Progenitor cell of endocrine pancreas (in vitro differentiated cells): ENCODE measurements around the gene CIT. TPM values are rescaled to one million over a fixed set of nuclear protein-coding genes. Genes with fewer than 3 reads are reported as not detected.
A peak's percentile ranks its signal among the peaks of the same experiment; 100 is the strongest.

Source experiments
- DNase-seq: peaks from one replicate; pipeline ENCODE4 v3.0.0; 2021; ENCODE audit warnings: low spot score; ENCODE audit not compliant: unreplicated experiment
- H3K27ac Mint-ChIP-seq: 2 replicates; pipeline ENCODE4 v1.8.0; 2021; ENCODE audit warnings: mild to moderate bottlenecking, moderate library complexity, mixed read lengths
- H3K27me3 Mint-ChIP-seq: 2 replicates; pipeline ENCODE4 v1.8.0; 2021; ENCODE audit warnings: mixed read lengths
- H3K36me3 Mint-ChIP-seq: 2 replicates; pipeline ENCODE4 v1.8.0; 2022; ENCODE audit warnings: mixed read lengths; ENCODE audit not compliant: insufficient read depth
- H3K4me1 Mint-ChIP-seq: 2 replicates; pipeline ENCODE4 v1.8.0; 2021; ENCODE audit warnings: low read depth, mixed read lengths
- H3K4me3 Mint-ChIP-seq: 2 replicates; pipeline ENCODE4 v1.8.0; 2021; ENCODE audit warnings: low read depth, mild to moderate bottlenecking, moderate library complexity, mixed read lengths
- H3K9me3 Mint-ChIP-seq: 2 replicates; pipeline ENCODE4 v1.8.0; 2021; ENCODE audit warnings: low read depth, mixed read lengths
- long read RNA-seq: library from polyadenylated mRNA; unstranded; transcript quantifications from one replicate; pipeline ENCODE4 v2.0.0, GENCODE V29; 2020
- total RNA-seq: library from RNA; stranded (reverse); gene quantifications from 2 replicates; pipeline ENCODE4 v1.2.1, GENCODE V29; 2021
- TF ChIP-seq, protein P1 (sequence below): fragments of 200-600 bp; sonication (generic); IDR thresholded peaks from one replicate; pipeline ENCODE4 v1.5.0; 2021; ENCODE audit warnings: antibody characterized with exemption, mild to moderate bottlenecking; ENCODE audit not compliant: unreplicated experiment

CIT gene, protein sequence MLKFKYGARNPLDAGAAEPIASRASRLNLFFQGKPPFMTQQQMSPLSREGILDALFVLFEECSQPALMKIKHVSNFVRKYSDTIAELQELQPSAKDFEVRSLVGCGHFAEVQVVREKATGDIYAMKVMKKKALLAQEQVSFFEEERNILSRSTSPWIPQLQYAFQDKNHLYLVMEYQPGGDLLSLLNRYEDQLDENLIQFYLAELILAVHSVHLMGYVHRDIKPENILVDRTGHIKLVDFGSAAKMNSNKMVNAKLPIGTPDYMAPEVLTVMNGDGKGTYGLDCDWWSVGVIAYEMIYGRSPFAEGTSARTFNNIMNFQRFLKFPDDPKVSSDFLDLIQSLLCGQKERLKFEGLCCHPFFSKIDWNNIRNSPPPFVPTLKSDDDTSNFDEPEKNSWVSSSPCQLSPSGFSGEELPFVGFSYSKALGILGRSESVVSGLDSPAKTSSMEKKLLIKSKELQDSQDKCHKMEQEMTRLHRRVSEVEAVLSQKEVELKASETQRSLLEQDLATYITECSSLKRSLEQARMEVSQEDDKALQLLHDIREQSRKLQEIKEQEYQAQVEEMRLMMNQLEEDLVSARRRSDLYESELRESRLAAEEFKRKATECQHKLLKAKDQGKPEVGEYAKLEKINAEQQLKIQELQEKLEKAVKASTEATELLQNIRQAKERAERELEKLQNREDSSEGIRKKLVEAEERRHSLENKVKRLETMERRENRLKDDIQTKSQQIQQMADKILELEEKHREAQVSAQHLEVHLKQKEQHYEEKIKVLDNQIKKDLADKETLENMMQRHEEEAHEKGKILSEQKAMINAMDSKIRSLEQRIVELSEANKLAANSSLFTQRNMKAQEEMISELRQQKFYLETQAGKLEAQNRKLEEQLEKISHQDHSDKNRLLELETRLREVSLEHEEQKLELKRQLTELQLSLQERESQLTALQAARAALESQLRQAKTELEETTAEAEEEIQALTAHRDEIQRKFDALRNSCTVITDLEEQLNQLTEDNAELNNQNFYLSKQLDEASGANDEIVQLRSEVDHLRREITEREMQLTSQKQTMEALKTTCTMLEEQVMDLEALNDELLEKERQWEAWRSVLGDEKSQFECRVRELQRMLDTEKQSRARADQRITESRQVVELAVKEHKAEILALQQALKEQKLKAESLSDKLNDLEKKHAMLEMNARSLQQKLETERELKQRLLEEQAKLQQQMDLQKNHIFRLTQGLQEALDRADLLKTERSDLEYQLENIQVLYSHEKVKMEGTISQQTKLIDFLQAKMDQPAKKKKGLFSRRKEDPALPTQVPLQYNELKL (N-terminal part only)
- 40.8 and 44.1 TPM in 2 replicates for total RNA-seq
- long read RNA-seq, partial matches to known transcripts: 11 of 20 reads
- long read RNA-seq, other reads (novel, unspliced or antisense): 9 of 20 reads

DNA sequence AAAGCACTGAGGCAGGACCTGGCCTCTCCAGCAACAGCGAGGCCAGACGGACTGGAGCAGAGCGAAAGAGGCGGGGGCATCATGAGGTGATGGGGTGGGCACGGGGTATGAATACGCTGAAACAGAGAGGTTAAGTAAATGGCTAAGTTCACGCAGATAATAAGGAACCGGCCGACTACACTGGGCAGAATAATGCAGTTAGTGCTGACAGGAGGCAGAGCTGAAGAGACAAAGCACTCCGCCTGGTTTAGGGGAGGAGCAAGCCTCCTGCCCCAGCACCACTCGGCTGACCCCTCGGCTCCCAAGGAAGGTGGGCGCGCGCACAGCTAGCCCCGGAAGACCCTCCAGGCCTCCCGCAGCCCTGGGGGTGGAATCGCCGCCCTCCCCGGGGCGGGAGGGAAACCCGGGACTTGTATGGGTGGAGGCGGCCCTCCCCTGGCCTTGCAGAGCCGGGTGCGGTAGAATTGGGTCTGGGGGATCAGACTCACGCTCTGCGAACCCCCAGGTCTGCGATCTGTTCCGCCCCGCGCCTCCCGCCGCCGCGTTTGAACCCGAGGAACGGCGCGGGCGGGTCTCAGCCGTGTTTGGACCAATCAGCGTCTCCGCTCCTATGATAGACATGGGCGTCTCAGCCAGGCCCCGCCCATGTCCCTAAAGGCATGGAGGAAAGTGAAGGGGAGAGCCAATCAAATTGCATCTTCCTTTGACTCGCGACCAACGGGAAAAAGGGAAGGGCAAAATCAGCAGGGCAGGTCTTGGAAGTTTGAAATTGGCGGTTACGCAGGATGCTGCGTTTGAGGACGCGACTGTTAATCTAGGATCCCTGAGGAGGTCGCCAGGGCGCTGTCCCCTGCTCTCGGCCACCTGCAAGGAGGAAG lies at the start of gene CIT:
CIT (minus strand) TSS at position 560 of the 878 bp plus-strand sequence. CDS start 1,152 bp downstream, outside the sequence.
- Mint-ChIP-seq H3K27ac (peak within 1 kb of the TSS; percentile 86), H3K4me3 (peak within 1 kb of the TSS; percentile 90), H3K36me3 (peaks cover 2% of the 10 kb centered on the region), H3K9me3 (no peaks in the 10 kb centered on the region), H3K4me1 (peaks cover 8% of the 10 kb centered on the region), H3K27me3 (no peaks in the 10 kb centered on the region)
- DNase-seq: peak; percentile 82
- TF ChIP-seq, protein P1, sequence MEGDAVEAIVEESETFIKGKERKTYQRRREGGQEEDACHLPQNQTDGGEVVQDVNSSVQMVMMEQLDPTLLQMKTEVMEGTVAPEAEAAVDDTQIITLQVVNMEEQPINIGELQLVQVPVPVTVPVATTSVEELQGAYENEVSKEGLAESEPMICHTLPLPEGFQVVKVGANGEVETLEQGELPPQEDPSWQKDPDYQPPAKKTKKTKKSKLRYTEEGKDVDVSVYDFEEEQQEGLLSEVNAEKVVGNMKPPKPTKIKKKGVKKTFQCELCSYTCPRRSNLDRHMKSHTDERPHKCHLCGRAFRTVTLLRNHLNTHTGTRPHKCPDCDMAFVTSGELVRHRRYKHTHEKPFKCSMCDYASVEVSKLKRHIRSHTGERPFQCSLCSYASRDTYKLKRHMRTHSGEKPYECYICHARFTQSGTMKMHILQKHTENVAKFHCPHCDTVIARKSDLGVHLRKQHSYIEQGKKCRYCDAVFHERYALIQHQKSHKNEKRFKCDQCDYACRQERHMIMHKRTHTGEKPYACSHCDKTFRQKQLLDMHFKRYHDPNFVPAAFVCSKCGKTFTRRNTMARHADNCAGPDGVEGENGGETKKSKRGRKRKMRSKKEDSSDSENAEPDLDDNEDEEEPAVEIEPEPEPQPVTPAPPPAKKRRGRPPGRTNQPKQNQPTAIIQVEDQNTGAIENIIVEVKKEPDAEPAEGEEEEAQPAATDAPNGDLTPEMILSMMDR: no peak

DNA sequence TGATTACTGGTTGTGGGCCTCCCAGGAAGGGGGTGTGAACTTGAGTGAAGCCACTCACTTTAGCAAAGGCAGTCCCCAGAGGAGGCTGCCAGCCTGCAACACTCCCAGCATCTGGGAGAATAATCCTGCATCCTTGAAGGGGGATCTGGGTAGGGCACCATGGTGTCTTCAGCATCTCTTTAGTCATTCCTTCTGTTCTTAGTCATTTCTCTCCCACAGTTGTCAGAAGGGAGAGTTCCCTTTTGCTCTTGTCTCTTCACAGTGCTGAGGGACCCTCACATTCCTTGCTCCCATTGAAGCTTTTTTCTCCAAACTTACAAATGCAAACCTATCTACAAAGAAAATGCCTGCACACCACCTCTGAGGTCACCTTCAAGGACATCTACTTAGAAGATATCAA lies 48.1 kb upstream of the CIT start:
- no peak overlapping the region for H3K27ac Mint-ChIP-seq

DNA sequence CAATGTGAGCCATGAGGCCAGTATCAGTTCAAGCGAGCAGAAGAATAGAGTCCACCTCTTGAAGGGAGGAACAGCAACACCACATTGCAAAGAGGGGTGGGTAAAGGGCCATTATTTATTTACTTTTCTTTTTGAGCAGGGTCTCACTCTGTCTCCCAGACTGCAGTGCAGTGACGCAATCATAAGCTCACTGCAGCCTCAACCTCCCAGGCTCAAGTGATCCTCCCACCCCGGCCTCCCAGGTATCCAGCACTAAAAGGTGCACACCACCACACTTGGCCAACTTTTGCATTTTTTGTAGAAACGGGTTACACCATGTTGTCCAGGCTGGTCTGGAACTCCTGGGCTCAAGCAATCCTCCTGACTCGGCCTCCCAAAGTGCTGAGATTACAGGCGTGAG lies 42.9 kb upstream of the CIT start:
- H3K27me3 Mint-ChIP-seq: peaks cover 8% of the 10 kb centered on the region
- H3K9me3 Mint-ChIP-seq: no peaks in the 10 kb centered on the region
- no peak overlapping the region for H3K4me3 Mint-ChIP-seq
- TF ChIP-seq, protein P1: no peak
- H3K27ac Mint-ChIP-seq: no peak overlapping the region
- no peaks in the 10 kb centered on the region for H3K4me1 Mint-ChIP-seq
- no peak for DNase-seq
- H3K36me3 Mint-ChIP-seq: no peaks in the 10 kb centered on the region

More for the DNA sequence above, 48.1 kb upstream of the CIT start:
- H3K36me3 Mint-ChIP-seq: no peaks in the 10 kb centered on the region
- peaks cover 11% of the 10 kb centered on the region for H3K27me3 Mint-ChIP-seq
- H3K4me1 Mint-ChIP-seq: no peaks in the 10 kb centered on the region
- H3K4me3 Mint-ChIP-seq: no peak overlapping the region
- TF ChIP-seq, protein P1: no peak
- DNase-seq: no peak
- no peaks in the 10 kb centered on the region for H3K9me3 Mint-ChIP-seq

DNA sequence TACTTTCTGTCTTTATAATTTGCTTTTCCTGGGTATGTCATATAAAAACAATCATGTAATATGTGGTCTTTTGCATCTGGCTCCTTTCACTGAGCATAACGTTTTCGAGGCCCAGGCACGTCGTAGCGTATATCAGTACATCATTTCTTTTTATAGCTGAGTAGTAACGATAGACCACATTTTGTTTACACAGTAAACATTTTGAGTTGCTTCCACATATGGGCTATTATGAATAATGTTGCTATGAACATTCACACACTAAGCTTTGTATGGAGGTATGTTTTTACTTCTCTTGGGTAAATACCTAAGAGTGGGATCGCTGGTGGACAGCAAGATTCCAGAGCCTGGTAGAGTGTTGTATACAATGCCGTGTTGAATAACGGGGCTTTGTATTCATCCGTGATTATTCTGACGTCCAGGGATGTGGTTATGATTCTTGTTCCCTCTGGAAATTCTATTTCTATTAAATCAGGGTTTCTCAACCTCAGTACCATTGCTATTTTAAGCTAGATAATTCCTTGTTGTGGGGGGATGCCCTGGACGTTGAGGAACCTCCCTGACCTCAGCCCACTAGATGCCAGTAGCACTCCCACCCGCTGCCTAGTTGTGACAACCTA lies 38.9 kb upstream of the CIT start:
- TF ChIP-seq, protein P1: no peak
- Mint-ChIP-seq H3K27me3 (no peaks in the 10 kb centered on the region), H3K9me3 (no peaks in the 10 kb centered on the region), H3K27ac (no peak overlapping the region), H3K4me3 (no peak overlapping the region), H3K36me3 (no peaks in the 10 kb centered on the region), H3K4me1 (no peaks in the 10 kb centered on the region)
- no peak for DNase-seq
